Umbilical cord (tissue), 2 donors: ENCODE data around the gene HLA-A. TPM values are rescaled to one million over a fixed set of nuclear protein-coding genes. Genes with fewer than 3 reads are reported as not detected.
"Not testable (repeated sequence)": the region's sequence is repeated elsewhere in the genome, so short reads cannot be mapped to it uniquely, and the experiment has no call there.

Source experiments
- DNase-seq: peaks from one replicate; pipeline ENCODE4 v3.0.0-alpha.2; 2015; ENCODE audit warnings: low spot score
- total RNA-seq: library from RNA; depleted of rRNA; stranded (reverse); fragments of >200 nt; gene quantifications from one replicate; pipeline ENCODE4 v1.2.3, GENCODE V29; 2014; ENCODE audit warnings: low replicate concordance; ENCODE audit not compliant: insufficient read depth

Gene HLA-A
- total RNA-seq, 1 donor from 2014 or later = 206 TPM

GRCh38 chr6:29961966-29962365, 19.6 kb downstream of the HLA-A start:
- no peak for DNase-seq

- DNase-seq = not testable (repeated sequence)
Measured at GRCh38 chr6:29963697-29964096, 21.4 kb downstream of the HLA-A start.

- DNase-seq = no peak
Measured at GRCh38 chr6:29964518-29964886, 22.2 kb downstream of the HLA-A start.

- DNase-seq = peak; percentile 82
Measured at GRCh38 chr6:29964887-29965562, 22.7 kb downstream of the HLA-A start.

GRCh38 chr6:29965563-29965872, 23.2 kb downstream of the HLA-A start:
- DNase-seq = no peak

GRCh38 chr6:29965873-29966601, 23.7 kb downstream of the HLA-A start:
- DNase-seq = peak; percentile 60

GRCh38 chr6:29967379-29968010, 25.2 kb downstream of the HLA-A start:
- DNase-seq = no peak

GRCh38 chr6:29968130-29968529, 25.8 kb downstream of the HLA-A start:
- DNase-seq = no peak

- no peak for DNase-seq
Measured at GRCh38 chr6:29968905-29969304, 26.6 kb downstream of the HLA-A start.

GRCh38 chr6:29970711-29971110, 28.4 kb downstream of the HLA-A start:
- no peak for DNase-seq

GRCh38 chr6:29974901-29975560, 32.7 kb downstream of the HLA-A start:
- DNase-seq = no peak

GRCh38 chr6:29975561-29975907, 33.2 kb downstream of the HLA-A start:
- no peak for DNase-seq

- DNase-seq = no peak
Measured at GRCh38 chr6:29976253-29976587, 33.9 kb downstream of the HLA-A start.

- peak; percentile 79 for DNase-seq
Measured at GRCh38 chr6:29976588-29977424, 34.5 kb downstream of the HLA-A start.

- DNase-seq = no peak
Measured at GRCh38 chr6:29977425-29977727, 35.0 kb downstream of the HLA-A start.

GRCh38 chr6:29980013-29980412, 37.7 kb downstream of the HLA-A start:
- not testable (repeated sequence) for DNase-seq

GRCh38 chr6:29980511-29980910, 38.2 kb downstream of the HLA-A start:
- DNase-seq = no peak

- DNase-seq = no peak
Measured at GRCh38 chr6:29981211-29981812, 39.0 kb downstream of the HLA-A start.

GRCh38 chr6:29982097-29982496, 39.8 kb downstream of the HLA-A start:
- DNase-seq = no peak

- no peak for DNase-seq
Measured at GRCh38 chr6:29984232-29984631, 41.9 kb downstream of the HLA-A start.

- DNase-seq = no peak
Measured at GRCh38 chr6:29984992-29985391, 42.7 kb downstream of the HLA-A start.
